Measurements from ENCODE around the gene EML6. TPM values are rescaled to one million over a fixed set of nuclear protein-coding genes. Genes with fewer than 3 reads are reported as not detected.

EML6 gene
- total and polyA plus RNA-seq, 10 of the 15 experiments (the other 5 are each of a cell fraction or from before 2014, with no cell fraction given), result 0.09 to 0.67 (median 0.21) TPM

GRCh38 chr2:54958717-54959371, 235.4 kb downstream of the EML6 start:
- no peaks in the 10 kb centered on the region for H4K20me1 ChIP-seq (ENCODE audit: control insufficient read depth, insufficient read depth)
- DNase-seq (ENCODE audit: low read depth, low spot score) (no peak), FAIRE-seq (no peak), ATAC-seq (no peak)
- H3K27ac ChIP-seq (ENCODE audit: control insufficient read depth, insufficient read depth), result no peak overlapping the region
- H3K9ac ChIP-seq (ENCODE audit: control insufficient read depth, insufficient read depth, low read length), result no peak overlapping the region
- in situ Hi-C loops (cut with MboI) (no loop called here), intact Hi-C loops (cut with micrococcal nuclease; ENCODE audit: unreplicated experiment) (no loop called here)
- SMC1A ChIA-PET (ENCODE audit: uncharacterized antibody, unreplicated experiment), result no interaction called here
- no peaks in the 10 kb centered on the region for H3K79me2 ChIP-seq (ENCODE audit: control insufficient read depth, insufficient read depth, low read length)
- no peaks in the 10 kb centered on the region for H3K4me1 ChIP-seq (ENCODE audit: control insufficient read depth, insufficient read depth, low read length)
- BruUV-seq (replicated peaks), result no TSS peak
- POLR2A ChIA-PET, result no interaction called here
- no peak overlapping the region for H3K4me2 ChIP-seq (ENCODE audit: control insufficient read depth, insufficient read depth)
- no peak overlapping the region for H2AFZ ChIP-seq (ENCODE audit: control insufficient read depth, low read depth, low read length)
- no peaks in the 10 kb centered on the region for H3K36me3 ChIP-seq (ENCODE audit: control insufficient read depth in 2 of 2, insufficient read depth in 2 of 2, low read length in 1 of 2)
- no peaks in the 10 kb centered on the region for H3K27me3 ChIP-seq (replicated peaks in 1 of 2; ENCODE audit: control insufficient read depth in 2 of 2, insufficient read depth in 2 of 2, low read length in 1 of 2)
- CTCF ChIA-PET, result no interaction called here
- WGBS (ENCODE audit: insufficient coverage, insufficient replicate concordance, low lambda C conversion rate, missing lambda C conversion rate), result 84% methylated on average over 14 of the region's 14 CpGs
- H3K4me3 ChIP-seq, result no peak overlapping the region
- H3K9me3 ChIP-seq (replicated peaks; ENCODE audit: control insufficient read depth, insufficient read depth, low read length), result no peaks in the 10 kb centered on the region
- RAD21 ChIA-PET (ENCODE audit: unreplicated experiment), result no interaction called here
- TF ChIP-seq ZSCAN29 (IDR thresholded peaks at IDR 0.05), result no peak
- no peak for TF ChIP-seq SIN3A (IDR thresholded peaks at IDR 0.05; ENCODE audit: low read depth, low read length)
- no peak for TF ChIP-seq ZNF687 (IDR thresholded peaks at IDR 0.05)
- TF ChIP-seq STAT1 (conservative IDR thresholded peaks at IDR 0.05), result no peak
- TF ChIP-seq ZNF217 (IDR thresholded peaks at IDR 0.05), result no peak
- no peak for TF ChIP-seq ESRRA (IDR thresholded peaks at IDR 0.05; ENCODE audit: low read length)
- TF ChIP-seq NRF1 (conservative IDR thresholded peaks at IDR 0.05; ENCODE audit: low read depth, low read length), result no peak
- no peak for TF ChIP-seq NR2F1 (conservative IDR thresholded peaks at IDR 0.05)
- no peak for TF ChIP-seq GATAD2B (conservative IDR thresholded peaks at IDR 0.05; ENCODE audit: low read depth)
- TF ChIP-seq CBX3 (IDR thresholded peaks at IDR 0.05; ENCODE audit: borderline replicate concordance, low read depth), result no peak
- no peak for TF ChIP-seq FOS (IDR thresholded peaks at IDR 0.05; ENCODE audit: borderline replicate concordance, extremely low read depth, insufficient read length)
- no peak for TF ChIP-seq REST (IDR thresholded peaks at IDR 0.05; ENCODE audit: low read depth, low read length)
- TF ChIP-seq PKNOX1 (IDR thresholded peaks at IDR 0.05), result no peak

Data from GM12878 (cell line).